HG03575 (cell line): ENCODE results near the gene DGLUCY.
"Not testable (repeated sequence)": the region's sequence is repeated elsewhere in the genome, so short reads cannot be mapped to it uniquely, and the experiment has no call there.

Experiments
- ATAC-seq: cut with Tn5 transposase; IDR thresholded peaks from one replicate; pipeline ENCODE4 v1.9.1; 2021; ENCODE audit not compliant: unreplicated experiment, insufficient number of reproducible peaks, low FRiP score; ENCODE audit errors: extremely low read depth

DGLUCY gene

GRCh38 chr14:91100102-91100501 is 13.8 kb upstream of the DGLUCY start:
- no peak for ATAC-seq

GRCh38 chr14:91103116-91103515 is 10.8 kb upstream of the DGLUCY start:
- no peak for ATAC-seq

GRCh38 chr14:91108941-91109611 is 4.8 kb upstream of the DGLUCY start:
- ATAC-seq = no peak

DNA sequence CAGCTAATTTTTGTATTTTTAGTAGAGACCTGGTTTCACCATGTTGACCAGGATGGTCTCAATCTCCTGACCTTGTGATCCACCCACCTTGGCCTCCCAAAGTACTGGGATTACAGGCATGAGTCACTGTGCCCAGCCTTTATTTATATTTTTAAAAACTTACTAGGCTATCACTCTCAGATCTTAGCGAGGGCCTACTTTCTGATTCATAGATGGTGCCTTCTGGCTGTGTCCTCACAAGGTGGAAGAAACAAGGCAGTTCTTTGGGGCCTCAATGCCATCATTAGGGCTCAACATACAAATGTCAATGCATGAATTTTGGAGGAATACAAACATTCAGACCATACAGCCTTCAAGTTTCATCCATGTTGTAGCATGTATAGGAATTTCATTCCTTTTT is 2.4 kb upstream of the DGLUCY start:
- no peak for ATAC-seq

DNA sequence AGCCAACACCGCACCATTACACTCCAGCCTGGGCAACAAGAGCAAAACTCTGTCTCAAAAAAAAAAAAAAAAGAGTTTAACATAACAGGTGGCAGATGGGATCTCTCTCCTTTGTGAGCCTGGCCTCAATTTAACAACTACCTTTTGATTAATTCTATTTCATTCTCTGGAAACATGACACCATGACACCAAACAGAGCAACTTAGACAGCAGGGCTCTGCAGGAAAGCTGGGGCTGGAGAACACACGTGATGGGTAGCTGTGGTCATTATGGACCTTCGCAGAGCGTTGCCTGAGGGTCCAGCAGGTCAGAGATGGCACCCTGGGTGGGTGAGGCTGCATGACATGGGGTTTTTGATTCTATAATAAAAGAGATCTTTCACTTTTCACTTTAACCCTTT is 1.7 kb upstream of the DGLUCY start:
- no peak for ATAC-seq

DNA sequence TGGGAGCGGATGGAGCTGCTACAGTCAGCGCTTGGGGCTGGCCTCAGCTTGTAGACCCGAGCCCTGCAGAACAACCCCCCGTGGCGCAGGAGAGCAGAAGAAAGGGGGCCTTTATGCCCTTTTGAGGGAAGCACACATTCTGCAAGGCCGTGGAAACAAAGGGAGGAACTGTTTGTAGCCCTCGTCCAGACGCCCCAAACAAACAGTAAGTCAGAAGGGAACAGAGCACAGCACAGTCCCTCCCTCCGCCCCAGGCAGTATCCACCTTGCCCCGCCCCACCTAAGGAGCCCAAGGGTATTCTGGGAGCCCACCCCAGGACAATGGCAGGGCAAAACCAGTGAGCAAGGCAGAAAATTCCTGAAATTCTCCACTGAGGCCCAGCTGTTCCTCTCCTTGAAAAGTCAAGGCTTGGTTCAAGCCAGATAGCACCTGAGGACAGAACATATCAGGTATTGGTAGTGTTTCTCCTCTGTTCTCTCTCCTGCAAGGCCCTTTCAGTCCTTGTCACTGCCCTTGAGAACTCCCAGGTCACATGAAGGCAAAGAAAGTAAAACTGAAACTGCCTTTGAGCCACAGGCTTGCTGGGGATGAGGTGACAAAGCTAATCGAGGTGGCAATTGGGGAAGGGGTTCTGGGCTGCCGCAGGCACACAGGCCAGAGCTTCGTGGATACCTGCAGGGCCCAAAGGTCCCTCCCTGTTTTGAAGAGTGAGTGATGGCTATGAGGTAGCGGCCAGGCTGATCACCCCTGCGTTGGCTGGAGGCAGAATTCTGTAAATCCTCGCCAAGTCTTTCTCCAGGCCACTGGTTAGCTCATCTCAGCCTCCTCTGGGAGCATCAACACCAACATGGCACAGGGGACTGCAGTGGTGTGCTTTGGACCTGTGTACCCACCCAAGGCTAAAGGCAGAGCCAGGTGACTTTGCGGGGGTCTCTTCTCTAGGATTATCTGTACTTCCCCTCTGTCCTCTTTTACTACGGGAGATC is 499 bp downstream of the DGLUCY start:
- peak; percentile 72 for ATAC-seq

- ATAC-seq = no peak
Observed at GRCh38 chr14:91115986-91116770, 2.3 kb downstream of the DGLUCY start.

DNA sequence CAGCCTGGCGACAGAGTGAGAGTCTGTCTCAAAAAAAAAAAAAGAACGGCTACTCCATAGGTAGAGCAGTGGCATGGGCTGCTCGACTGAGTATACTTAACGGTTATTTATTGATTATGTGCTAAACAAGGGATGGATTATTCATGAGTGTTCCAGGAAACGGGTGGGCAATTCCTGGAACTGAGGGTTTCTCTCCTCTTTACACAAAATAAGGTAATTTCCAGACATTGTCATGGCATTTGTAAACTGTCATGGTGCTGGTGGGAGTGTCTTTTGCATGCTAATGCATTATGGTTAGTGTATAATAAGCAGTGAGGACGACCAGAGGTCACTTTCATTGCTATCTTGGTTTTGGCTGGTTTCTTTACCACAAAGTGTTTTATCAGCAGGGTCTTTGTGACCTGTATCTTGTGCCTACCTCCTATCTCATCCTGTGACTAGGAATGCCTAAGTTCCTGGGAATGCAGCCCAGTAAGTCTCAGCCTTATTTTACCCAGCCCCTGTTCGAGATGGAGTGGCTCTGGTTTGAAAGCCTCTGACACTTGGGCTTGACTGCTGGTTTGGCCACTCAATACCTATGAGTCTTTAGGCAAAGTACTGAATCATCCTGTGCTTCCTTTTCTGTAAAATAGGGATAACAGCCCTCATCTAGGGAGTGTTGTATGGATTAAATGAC is 3.2 kb downstream of the DGLUCY start:
- no peak for ATAC-seq

- no peak for ATAC-seq
Observed at GRCh38 chr14:91117960-91118359, 4.1 kb downstream of the DGLUCY start.

GRCh38 chr14:91118511-91119068 is 4.7 kb downstream of the DGLUCY start:
- no peak for ATAC-seq

- no peak for ATAC-seq
Observed at GRCh38 chr14:91119556-91120311, 5.9 kb downstream of the DGLUCY start.

DNA sequence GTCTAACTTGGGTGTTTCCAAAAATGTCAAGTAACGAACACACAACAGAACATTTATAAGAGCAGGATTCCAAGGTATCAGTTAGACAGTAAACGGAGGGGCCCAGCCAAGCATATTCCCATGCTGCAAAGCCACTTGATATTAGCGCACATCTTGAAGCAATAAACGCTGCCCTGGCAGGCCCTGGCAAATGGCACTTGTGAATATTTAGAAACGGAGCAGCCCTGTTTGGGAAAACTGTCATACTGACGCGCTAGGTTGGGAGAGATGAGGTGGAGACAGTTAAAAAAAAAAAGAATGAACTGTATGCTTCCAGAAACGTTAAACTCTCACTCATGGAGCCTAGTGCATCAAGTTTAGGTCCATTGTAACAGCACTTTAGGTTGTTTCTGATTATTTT is 9.3 kb downstream of the DGLUCY start:
- ATAC-seq = no peak

DNA sequence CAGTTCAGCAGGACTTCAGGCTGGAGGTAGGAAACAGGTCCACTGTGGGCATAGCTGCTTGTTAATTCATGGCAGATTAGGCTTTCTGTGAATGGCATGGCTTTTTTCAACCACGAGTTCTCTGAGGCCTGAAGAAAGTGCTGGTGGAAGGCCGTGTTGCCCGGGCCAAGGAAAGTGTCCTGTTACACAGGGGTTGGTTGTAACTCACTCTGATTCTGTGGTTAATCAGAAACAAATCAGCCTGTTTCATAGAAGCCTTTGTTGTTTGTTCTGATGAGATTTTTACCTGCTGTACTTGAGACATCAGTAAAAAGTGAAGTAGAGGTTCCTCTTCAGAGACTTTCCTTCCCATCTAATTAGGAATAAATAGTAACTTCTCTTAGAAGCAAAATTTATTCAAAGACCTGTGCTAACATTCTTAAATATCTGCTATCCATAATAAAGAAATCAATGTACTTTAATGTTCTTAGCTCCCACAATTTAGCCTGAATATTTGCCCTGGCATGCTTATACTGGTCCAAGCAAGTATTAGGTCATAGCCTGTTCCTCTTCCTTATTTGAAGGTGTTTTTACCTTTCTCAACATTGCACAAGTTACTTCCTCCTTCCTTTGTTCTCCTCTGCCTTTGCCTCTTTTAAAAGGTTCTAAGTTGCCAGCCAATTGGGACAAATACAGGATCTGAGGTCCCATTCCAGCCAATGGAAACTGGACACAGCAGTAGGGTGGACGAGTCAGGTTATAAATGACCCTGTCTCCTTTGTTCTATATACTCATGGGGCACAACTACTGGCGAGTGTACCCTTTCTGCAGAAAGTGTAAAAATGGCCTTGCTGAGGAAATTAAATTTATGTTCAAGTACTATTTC is 10.8 kb downstream of the DGLUCY start:
- not testable (repeated sequence) for ATAC-seq

DNA sequence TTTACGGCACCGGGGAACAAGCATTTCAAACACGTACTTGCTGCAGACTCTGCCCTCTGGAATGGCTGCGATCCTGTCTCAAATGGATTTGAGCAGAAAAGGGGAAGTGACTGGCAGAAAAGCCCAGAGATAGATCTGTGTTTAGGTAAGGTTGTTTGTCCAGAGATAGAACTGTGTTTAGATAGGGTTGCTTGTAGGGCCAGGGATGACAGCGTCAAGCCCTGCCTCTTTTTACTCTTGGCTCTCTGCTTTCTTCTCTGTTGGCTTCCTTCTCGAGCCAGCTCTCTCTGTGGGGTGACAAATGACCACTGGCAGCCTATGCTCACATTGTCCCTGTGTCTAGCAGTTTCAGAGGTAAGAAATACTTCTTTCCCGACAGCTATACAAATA is 11.4 kb downstream of the DGLUCY start:
- ATAC-seq = no peak

DNA sequence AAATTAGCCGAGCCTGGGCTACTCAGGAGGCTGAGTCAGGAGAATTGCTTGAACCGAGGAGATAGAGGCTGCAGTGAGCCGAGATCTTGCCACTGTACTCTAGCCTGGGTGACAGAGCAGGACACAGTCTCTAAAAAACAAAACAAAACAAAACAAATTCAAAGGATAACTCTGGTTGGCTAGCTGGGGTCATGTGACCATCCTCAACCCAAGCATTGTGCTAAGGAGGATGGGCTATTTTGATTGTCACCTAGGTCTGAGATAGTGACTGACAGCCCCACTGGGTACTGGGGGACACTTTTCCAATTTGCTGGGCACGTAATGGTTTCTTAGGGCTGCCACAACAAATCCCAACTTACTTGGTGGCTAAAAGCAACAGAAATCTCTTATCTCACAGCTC is 11.9 kb downstream of the DGLUCY start:
- ATAC-seq = no peak

GRCh38 chr14:91126761-91127160 is 12.9 kb downstream of the DGLUCY start:
- ATAC-seq = no peak

DNA sequence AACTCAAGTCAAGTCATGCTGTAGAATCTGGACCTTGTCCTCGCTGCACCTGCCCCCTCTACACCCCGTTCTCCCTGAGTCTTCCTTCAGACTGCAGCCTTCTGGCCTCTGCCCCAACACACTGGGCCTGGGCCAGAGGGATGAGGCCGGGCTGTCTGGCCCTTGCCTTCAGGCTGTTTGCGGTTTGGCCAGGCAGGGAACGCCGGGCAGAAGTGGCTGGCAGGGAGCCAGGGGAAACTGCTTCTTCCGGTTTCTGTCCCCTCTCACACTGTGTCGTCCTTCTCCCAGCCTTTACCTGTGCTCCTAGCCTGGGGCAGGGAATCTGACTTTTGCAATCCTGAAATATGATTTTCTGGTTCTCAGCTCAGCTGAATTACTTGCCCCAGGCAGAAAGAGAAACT is 13.5 kb downstream of the DGLUCY start:
- no peak for ATAC-seq
